GM18498 (cell line): Measurements from ENCODE around the gene SDHA.
A peak's percentile ranks its signal among the peaks of the same experiment; 100 is the strongest.
"Not testable (repeated sequence)": the region's sequence is repeated elsewhere in the genome, so short reads cannot be mapped to it uniquely, and the experiment has no call there.

Experiments used
- ATAC-seq: cut with Tn5 transposase; IDR thresholded peaks from one replicate; pipeline ENCODE4 v1.9.1; 2021; ENCODE audit warnings: mild to moderate bottlenecking, moderate library complexity; ENCODE audit not compliant: unreplicated experiment

SDHA gene

DNA sequence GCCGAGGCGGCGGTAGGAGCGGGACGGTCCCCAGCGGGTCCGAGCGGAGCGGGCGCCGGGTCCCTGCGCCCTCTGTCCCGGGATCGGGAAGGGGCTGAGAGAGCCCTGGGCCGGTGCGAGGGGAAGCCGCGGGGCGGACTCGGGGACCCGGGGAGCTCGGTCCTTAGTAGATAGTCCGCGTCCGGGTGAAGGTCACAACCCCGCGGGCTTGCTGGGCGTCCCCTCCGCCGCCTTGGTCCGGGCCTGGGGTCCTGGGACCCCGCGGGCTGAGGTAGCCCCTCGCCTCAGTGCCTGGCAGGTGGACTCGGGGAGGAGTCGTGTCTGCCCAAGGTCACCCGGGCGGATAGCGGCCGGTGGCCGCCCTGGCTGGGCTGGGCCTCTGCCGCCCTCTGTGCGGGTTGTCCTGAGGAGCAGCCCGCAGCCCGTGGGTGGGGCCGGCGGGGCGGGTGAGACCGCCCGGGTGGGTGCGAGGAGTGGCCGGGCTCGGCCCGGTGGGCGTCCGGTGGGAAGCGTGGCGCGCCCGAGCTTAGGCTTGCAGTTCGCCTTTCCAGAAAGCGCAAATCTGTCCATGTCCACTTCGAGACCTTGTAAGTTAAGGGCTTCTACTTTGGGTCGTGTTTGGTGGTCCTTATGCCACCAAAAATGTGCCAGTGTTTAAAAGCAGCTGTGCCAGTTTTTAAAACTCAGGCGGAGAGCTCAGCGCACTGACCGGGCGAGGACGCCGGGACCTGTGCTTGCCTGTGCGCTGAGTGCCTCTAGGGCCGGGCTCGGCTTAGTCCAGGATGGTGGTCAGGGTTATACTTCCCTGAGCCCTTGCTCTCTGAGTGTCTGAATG, 554 bp downstream of the SDHA start:
- peak; percentile 34 for ATAC-seq

DNA sequence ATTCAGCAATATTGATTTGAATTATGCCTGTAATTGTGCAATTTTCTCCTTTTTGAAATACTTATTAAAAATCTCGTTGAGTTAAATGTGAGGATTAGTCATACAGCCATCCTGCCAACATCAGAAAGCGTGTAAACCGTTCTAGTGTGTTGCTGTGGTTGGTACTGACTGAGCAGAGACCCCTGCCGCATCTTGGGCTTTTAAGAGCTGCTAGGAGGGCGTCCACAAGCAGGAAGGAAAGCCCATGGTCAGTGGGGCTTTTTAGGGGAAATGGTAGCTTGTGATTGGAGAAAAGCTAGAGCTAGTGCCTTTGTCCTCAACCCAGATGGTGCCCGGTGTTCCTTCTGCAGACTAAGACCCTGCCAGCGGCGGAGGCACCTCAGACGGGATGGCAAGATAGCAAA, 1.3 kb downstream of the SDHA start:
- no peak for ATAC-seq

DNA sequence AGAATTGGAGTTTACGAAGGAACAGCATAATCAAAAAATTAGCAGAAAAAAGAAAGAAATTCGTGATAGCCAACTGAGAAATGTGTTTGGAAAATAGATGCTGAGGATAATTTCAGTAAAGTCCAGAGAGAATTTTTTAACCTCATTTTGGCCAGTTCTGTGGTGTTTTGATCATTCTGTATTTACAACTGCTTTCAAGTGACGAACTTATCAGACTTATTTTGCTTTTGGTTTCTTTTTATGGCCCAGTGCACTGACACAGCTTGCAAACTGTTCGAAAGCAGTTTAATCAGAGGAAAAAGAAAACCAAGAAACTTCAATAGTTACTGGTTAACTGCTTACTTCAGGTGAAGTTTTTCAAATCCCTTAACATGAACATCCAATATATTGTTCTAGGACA, 1.9 kb downstream of the SDHA start:
- peak; percentile 32 for ATAC-seq

DNA sequence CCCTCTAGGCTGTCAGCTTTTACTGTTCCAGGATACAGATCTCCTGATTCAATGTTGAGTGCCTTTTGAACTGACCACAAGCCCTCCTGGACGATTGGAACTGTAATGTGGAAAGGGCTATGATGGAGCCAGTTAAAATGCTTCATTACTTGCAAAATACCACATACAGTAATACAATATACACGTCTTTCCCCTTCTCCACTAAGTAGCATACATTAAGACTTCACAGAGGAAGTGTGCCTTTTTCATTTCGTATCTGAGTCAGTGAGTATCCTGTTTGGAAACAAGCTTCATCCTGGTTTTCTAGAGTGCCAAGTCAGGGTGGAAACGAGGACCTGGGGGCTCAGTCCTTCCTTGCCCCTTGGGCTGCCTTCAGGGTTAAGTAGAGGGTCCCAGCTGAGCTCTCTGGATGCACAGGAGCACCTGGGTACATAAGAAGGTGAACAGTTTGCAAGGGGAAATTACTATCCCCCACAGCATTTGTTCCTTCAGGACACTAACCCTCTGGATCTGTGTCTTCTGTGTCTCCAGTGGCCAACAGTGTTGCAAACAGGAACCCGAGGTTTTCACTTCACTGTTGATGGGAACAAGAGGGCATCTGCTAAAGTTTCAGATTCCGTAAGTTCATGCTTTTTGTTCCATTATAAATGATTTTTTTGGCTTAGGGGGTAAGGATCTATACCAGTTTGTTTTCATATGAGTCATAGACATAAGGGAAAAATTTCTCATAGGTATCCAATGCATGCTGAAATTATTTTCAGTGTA, 5.0 kb downstream of the SDHA start:
- not testable (repeated sequence) for ATAC-seq

DNA sequence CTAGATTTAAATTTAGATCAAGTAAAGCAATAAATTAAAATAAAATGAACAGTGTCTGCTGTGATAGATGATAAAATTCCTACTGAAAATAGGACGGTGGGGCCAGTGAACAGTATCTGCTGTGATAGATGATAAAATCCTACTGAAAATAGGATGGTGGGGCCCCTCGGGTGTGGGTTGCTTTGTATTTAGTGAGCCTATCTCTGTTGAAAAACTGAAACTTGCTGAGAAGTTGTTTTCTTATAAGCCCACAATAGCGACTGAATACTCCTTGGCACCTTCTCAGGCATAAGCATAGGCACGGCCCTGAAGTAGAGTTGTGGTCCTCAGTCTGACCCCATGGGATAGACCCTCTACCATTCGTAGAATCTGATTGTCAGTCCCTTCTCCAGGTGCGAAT, 5.7 kb downstream of the SDHA start:
- ATAC-seq: no peak

DNA sequence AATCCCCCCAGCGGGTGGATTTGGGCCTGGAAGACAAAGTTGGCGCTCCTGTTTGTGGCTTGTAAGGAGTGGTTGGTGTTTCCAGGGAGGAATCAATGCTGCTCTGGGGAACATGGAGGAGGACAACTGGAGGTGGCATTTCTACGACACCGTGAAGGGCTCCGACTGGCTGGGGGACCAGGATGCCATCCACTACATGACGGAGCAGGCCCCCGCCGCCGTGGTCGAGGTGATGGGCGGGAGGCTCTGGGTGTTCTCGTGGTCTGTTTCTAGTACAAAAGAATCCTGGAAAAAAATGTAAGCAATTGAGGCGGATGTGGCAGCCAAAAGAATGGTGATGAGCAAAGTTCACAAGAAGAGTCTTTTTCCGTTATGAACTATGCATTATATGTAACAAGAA, 7.2 kb downstream of the SDHA start:
- ATAC-seq: no peak

DNA sequence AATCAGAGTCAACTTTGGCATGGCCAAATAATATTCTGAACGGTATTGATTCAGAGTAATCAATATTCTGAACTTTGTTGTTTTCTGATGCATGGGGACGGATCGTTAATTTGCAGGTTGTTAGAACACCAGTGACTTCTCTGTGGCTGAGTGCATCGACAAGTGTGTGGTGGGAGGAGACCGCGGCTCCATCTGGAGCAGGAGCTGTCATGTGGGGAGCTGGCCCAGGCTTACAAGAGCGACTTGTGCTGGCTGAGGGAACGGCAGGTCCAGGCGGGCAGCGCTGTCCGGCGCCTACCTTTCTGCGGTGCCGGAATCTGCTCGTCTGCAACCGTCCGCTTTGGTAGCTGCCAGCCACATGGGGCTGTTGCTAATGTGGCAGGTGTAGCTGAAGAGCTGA, 9.3 kb downstream of the SDHA start:
- ATAC-seq: not testable (repeated sequence)

DNA sequence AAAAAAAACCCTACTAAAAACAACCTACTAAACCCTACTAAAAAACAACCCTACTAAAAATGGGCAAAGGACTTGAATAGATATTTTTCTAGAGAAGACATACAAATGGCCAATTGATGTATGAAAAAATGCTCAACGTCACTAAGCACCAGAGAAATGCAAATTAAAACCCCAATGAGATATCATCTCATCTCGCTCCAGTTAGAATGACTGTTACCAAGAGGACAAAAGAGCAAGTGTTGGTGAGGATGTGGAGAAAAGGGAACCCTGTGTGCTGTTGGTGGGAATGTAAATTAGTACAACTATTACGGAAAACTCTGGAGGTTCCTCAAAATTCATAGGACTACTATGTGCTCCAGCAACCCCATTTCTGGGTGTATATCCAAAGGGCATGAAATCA, 10.8 kb downstream of the SDHA start:
- ATAC-seq: no peak

DNA sequence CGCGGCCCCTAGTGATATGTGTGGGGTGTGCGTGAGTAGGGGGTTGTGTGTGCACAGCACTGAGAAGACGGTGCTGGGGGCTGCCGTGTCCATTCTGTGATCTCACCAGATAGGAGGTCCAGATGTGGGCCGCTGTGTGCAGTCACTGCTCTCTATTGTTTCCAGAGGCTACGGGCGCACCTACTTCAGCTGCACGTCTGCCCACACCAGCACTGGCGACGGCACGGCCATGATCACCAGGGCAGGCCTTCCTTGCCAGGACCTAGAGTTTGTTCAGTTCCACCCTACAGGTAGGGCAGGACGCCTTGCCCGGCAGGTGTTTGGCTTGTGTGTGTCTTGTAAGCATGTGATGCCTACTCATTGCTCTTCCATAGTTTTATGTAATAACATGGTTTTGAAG, 12.6 kb downstream of the SDHA start:
- no peak for ATAC-seq

DNA sequence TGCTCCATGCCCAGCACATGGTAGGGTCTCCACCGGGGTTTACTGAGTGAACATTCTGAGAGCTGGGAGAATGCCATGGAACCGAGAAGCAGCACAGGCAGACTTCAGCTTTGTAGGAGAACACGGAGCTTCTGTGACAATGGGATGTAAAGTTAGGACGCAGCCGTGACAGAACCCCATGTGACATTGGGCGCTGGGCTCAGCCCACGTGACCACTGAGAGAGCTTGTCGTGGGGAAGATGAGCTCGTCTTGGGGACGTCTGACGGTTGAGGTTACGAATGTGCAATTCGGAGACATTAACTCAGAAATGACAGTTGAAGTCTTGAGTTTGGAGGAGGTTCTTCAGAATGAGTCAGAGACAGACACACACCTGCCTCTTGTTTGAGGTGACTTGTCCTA, 13.5 kb downstream of the SDHA start:
- ATAC-seq: no peak

DNA sequence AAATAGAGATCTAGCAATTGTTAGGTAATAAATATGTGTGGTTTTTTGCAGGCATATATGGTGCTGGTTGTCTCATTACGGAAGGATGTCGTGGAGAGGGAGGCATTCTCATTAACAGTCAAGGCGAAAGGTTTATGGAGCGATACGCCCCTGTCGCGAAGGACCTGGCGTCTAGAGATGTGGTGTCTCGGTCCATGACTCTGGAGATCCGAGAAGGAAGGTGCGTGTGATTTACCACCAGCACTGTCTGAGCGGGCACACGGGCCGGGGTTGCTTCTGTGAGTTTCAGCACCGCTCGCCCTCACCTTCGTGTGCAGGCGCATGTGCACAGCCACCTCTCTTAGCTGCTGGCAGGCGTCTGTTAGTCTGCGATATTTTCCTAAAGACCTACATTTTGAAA, 15.3 kb downstream of the SDHA start:
- ATAC-seq: not testable (repeated sequence)

DNA sequence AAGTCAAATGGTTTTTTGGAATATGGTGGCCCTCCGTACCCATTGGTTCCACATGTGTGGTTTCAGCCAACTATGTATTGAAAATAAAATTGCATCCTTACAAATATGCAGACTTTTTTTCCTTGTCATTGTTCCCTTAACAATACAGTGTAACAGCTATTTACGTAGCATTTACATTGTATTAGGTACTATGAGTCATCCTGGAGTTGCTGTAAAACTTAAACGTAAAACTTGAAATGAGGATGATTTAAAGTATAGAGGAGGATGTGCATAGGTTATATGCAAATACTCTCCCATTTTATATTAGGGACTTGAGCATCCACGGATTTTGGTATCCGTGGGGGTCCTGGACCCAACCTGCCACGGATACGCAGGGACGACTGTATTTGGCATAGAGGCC, 16.3 kb downstream of the SDHA start:
- ATAC-seq: no peak

DNA sequence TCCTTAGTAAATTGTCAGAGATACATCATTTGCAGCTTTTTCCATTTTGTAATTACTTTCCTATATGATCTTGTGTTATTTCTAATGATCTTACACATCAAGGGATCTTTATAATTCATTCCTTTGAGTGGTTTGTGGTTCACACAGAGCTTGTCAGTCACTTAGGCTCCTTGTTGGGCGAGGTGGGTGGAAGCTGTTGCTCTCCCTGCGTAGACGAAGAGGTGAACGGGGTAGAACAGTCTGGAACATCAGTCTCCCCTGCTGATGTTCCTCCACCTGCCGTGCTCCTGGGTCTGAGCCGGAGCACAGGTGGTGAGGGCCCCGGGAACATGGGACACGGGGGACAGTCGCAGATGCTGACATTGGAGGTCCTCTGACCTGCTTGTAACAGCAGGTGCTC, 17.4 kb downstream of the SDHA start:
- ATAC-seq: not testable (repeated sequence)

DNA sequence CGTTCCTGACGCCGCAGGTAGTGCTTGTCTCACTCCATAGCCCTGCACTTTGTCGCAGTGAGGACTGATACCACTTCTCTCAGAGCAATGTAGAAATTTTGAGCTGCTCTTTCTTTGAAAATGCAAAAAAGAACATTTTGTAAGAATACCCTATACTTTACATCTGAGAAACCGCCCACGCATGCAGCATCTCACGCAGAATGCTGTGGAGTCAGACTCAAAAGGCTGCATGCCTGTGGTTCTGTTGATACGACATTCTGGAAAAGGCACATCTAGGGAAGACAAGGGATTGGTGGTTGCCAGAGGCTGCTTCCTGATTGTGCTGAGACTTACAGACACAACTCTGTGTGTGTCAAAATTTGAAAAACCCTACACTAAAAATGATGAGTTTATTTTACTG, 19.8 kb downstream of the SDHA start:
- ATAC-seq: not testable (repeated sequence)

DNA sequence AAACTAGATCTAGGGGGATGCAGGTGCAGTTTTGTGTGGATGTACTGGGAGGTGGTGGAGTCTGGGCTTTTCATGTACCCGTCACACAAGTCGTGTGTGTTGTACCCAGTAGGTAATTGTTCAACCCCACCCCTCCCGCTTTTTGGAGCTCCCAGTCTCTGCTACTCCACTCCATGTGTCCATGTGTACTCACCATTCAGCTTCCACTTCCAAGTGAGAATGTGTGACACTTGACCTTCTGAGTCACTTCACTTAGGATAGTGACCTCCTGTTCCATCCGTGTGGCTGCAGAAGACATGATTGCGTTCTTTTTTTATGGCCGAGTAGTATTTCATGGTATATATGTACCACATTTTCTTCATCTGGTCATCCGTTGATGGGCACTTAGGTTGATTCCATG, 22.4 kb downstream of the SDHA start:
- not testable (repeated sequence) for ATAC-seq

DNA sequence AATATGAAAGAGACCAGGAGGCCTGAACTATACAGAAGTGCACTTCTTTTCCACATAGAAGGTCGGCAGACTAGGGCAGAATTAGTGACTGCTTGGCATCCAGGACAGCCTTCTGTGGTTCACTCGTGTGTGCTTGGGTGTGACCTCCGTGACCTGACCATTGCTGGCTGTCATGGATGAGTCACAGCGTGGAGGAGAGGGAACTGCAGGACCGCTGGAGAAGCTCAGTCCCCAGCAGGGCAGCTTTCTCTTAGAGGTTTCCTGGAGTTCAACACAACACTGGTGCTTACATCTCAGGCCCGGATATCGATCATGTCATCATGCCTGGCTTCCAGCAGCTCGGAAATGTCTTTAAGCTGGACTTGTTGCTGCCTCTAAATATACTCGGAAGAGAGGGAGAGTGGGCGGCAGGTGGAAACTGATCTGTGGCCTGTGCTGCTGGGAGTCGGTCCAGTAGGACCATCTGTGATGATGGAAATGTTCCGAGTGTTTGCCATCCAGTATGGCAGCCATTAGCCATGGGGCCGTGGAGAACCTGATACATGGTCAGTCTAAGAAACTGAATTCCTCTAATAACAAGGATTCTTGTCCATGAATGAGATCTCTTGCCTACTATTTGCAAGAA, 23.0 kb downstream of the SDHA start:
- not testable (repeated sequence) for ATAC-seq

DNA sequence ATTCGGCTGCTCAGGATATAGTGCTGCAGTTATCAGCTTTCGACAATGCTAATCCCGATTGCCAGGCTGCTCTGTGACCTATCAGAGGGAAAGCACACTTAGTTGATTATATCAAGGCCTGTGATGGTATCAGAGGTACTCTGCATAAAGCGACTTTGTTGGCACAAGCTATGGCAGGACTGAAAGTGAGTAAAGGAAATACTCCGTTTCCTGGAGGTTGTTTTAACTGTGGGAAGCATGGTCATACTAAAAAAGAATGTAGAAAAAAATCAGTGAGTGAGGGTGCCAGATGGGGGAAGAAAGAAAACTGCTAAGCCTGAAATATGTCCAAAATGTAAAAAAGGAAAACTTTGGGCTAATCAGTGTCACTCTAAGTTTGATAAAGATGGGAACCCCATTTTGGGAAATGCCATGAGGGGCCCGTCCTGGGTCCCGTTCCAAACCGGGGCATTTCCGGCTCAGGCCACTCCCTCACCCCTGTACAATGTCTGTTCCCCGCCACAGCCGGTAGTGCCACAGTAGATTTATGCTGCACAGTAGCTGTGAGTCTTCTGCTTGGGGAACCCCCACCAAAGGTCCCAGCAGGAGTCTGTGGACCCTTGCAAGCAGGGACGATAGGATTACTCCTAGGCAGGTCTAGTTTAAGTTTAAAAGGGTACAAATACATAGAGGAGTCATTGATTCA, 25.7 kb downstream of the SDHA start:
- ATAC-seq: not testable (repeated sequence)

DNA sequence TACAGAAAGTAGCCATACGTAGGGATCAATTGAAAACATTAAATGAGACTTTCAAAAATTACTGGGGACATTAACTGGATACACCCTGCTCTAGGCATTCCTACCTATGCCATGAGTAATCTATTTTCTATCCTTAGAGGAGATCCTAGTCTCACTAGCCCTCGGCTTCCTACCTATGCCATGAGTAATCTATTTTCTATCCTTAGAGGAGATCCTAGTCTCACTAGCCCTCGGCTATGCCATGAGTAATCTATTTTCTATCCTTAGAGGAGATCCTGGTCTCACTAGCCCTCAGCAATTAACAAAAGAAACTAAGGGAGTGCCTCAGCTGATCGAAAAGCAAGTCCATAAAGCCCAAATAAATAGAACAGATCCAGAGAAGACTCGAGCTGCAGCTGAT, 27.6 kb downstream of the SDHA start:
- not testable (repeated sequence) for ATAC-seq

DNA sequence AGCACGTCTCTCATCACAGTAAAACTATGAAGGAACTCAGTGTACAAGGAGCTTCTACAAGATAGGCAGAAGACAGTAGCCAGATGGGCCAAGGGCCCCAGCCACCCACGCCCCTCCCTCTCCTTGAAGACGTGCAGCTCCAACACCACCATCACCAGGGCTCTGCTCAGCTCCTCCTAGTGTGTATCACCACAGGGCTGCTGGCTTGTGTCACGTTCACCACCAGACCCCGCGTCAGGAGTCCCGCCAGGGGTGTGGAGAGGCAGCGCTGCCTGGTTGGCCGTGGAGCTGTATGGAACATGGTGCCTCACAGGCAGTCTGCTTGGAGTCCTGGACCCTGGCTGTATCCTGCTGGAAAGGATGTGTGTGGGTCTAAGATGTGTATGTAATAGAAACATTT, 32.3 kb downstream of the SDHA start:
- not testable (repeated sequence) for ATAC-seq

DNA sequence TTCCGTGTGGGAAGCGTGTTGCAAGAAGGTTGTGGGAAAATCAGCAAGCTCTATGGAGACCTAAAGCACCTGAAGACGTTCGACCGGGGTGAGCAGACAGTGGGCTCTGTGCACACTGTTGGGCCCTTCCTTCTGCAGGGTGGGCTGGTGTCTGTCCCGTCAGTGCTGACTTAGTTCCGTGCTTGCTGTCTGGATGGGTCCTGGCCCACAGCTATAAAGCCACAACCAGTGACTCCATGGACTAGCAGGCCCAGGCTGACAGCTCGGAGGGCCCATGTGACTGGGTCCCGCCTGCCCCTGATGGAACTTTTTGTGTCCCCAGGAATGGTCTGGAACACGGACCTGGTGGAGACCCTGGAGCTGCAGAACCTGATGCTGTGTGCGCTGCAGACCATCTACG, 32.9 kb downstream of the SDHA start:
- not testable (repeated sequence) for ATAC-seq

DNA sequence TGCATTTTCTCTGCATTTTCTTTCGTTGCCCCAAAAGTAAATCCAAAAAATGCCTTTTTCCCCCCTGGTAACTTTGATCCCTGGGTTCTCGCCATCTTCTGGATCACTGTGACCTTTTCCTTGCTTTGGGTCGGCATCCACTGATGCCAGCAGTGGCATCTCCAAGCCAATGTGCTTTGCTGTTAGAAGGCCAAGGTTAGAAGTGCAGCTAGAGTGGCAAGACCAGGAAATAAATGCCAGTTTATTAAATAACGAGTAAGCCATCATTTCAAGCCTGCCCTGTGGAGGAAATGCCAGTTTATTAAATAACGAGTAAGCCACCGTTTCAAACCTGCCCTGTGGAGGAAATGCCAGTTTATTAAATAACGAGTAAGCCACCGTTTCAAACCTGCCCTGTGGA, 33.4 kb downstream of the SDHA start:
- ATAC-seq: not testable (repeated sequence)
